Osteocyte (in vitro differentiated cells): ENCODE data around the gene VRK1. TPM values are rescaled to one million over a fixed set of nuclear protein-coding genes. Genes with fewer than 3 reads are reported as not detected.

Experiments used
- DNase-seq: peaks from one replicate; pipeline ENCODE4 v3.0.0; 2021; ENCODE audit warnings: mixed read lengths; ENCODE audit not compliant: unreplicated experiment; ENCODE audit errors: extremely low spot score
- H3K27ac Mint-ChIP-seq: one replicate; pipeline ENCODE4 v1.8.0; 2021; ENCODE audit warnings: mild to moderate bottlenecking, mixed read lengths; ENCODE audit not compliant: unreplicated experiment
- H3K27me3 Mint-ChIP-seq: one replicate; pipeline ENCODE4 v1.8.0; 2021; ENCODE audit warnings: mixed read lengths; ENCODE audit not compliant: unreplicated experiment
- H3K36me3 Mint-ChIP-seq: one replicate; pipeline ENCODE4 v1.8.0; 2021; ENCODE audit warnings: mixed read lengths; ENCODE audit not compliant: unreplicated experiment
- H3K4me1 Mint-ChIP-seq: one replicate; pipeline ENCODE4 v1.8.0; 2021; ENCODE audit warnings: mixed read lengths; ENCODE audit not compliant: unreplicated experiment
- H3K4me3 Mint-ChIP-seq: one replicate; pipeline ENCODE4 v1.8.0; 2021; ENCODE audit warnings: mild to moderate bottlenecking, moderate library complexity, mixed read lengths; ENCODE audit not compliant: unreplicated experiment
- H3K9me3 Mint-ChIP-seq: one replicate; pipeline ENCODE4 v1.8.0; 2021; ENCODE audit warnings: mixed read lengths; ENCODE audit not compliant: unreplicated experiment
- CTCF ChIP-seq: fragments of 200-600 bp; sonication (generic); IDR thresholded peaks from 2 replicates; pipeline ENCODE4 v1.5.0; 2021; ENCODE audit warnings: antibody characterized with exemption, mild to moderate bottlenecking, moderate library complexity
- total RNA-seq: library from RNA; stranded (reverse); gene quantifications from 2 replicates; pipeline ENCODE4 v1.2.1, GENCODE V29; 2021

The VRK1 gene
- total RNA-seq, 1 donor from 2014 or later, result 10.6 TPM

- TF ChIP-seq CTCF, result no peak
- Mint-ChIP-seq H3K36me3 (no peaks in the 10 kb centered on the region), H3K9me3 (peaks cover 21% of the 10 kb centered on the region), H3K4me1 (no peaks in the 10 kb centered on the region), H3K27me3 (no peaks in the 10 kb centered on the region), H3K27ac (no peak overlapping the region), H3K4me3 (no peak overlapping the region)
- DNase-seq, result no peak
Measured at GRCh38 chr14:96925422-96925821, 128.2 kb downstream of the VRK1 start.

- H3K9me3 Mint-ChIP-seq, result peaks cover 20% of the 10 kb centered on the region
- TF ChIP-seq CTCF, result no peak
Measured at GRCh38 chr14:96926001-96926400, 128.8 kb downstream of the VRK1 start.

GRCh38 chr14:96928779-96929380, 131.7 kb downstream of the VRK1 start:
- H3K4me3 Mint-ChIP-seq, result no peak overlapping the region
- no peak for DNase-seq

More at GRCh38 chr14:96926001-96926400, 128.8 kb downstream of the VRK1 start:
- Mint-ChIP-seq H3K4me3 (no peak overlapping the region), H3K27me3 (no peaks in the 10 kb centered on the region), H3K27ac (no peak overlapping the region), H3K36me3 (no peaks in the 10 kb centered on the region), H3K4me1 (no peaks in the 10 kb centered on the region)
- no peak for DNase-seq

GRCh38 chr14:96929950-96930349, 132.8 kb downstream of the VRK1 start:
- Mint-ChIP-seq H3K27ac (no peak overlapping the region), H3K9me3 (peaks cover 19% of the 10 kb centered on the region), H3K4me3 (no peak overlapping the region), H3K27me3 (no peaks in the 10 kb centered on the region), H3K36me3 (no peaks in the 10 kb centered on the region), H3K4me1 (no peaks in the 10 kb centered on the region)
- no peak for DNase-seq
- no peak for TF ChIP-seq CTCF

More at GRCh38 chr14:96928779-96929380, 131.7 kb downstream of the VRK1 start:
- H3K36me3 Mint-ChIP-seq, result no peaks in the 10 kb centered on the region
- no peaks in the 10 kb centered on the region for H3K4me1 Mint-ChIP-seq
- H3K9me3 Mint-ChIP-seq, result peaks cover 16% of the 10 kb centered on the region
- no peak for TF ChIP-seq CTCF
- H3K27ac Mint-ChIP-seq, result no peak overlapping the region
- H3K27me3 Mint-ChIP-seq, result no peaks in the 10 kb centered on the region

GRCh38 chr14:96930526-96930925, 133.3 kb downstream of the VRK1 start:
- Mint-ChIP-seq H3K4me3 (no peak overlapping the region), H3K27me3 (no peaks in the 10 kb centered on the region), H3K9me3 (peaks cover 23% of the 10 kb centered on the region), H3K36me3 (no peaks in the 10 kb centered on the region), H3K4me1 (no peaks in the 10 kb centered on the region), H3K27ac (no peak overlapping the region)
- DNase-seq, result no peak
- no peak for TF ChIP-seq CTCF
